HG03354 (cell line): ENCODE results near the gene FBXW10B.
A peak's percentile ranks its signal among the peaks of the same experiment; 100 is the strongest.
"Not testable (repeated sequence)": the region's sequence is repeated elsewhere in the genome, so short reads cannot be mapped to it uniquely, and the experiment has no call there.

Experiments
- ATAC-seq: cut with Tn5 transposase; IDR thresholded peaks from one replicate; pipeline ENCODE4 v1.9.1; 2021; ENCODE audit warnings: mild to moderate bottlenecking; ENCODE audit not compliant: unreplicated experiment, poor library complexity, severe bottlenecking

Gene FBXW10B, protein sequence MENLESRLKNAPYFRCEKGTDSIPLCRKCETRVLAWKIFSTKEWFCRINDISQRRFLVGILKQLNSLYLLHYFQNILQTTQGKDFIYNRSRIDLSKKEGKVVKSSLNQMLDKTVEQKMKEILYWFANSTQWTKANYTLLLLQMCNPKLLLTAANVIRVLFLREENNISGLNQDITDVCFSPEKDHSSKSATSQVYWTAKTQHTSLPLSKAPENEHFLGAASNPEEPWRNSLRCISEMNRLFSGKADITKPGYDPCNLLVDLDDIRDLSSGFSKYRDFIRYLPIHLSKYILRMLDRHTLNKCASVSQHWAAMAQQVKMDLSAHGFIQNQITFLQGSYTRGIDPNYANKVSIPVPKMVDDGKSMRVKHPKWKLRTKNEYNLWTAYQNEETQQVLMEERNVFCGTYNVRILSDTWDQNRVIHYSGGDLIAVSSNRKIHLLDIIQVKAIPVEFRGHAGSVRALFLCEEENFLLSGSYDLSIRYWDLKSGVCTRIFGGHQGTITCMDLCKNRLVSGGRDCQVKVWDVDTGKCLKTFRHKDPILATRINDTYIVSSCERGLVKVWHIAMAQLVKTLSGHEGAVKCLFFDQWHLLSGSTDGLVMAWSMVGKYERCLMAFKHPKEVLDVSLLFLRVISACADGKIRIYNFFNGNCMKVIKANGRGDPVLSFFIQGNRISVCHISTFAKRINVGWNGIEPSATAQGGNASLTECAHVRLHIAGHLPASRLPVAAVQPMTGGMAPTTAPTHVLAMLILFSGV

DNA sequence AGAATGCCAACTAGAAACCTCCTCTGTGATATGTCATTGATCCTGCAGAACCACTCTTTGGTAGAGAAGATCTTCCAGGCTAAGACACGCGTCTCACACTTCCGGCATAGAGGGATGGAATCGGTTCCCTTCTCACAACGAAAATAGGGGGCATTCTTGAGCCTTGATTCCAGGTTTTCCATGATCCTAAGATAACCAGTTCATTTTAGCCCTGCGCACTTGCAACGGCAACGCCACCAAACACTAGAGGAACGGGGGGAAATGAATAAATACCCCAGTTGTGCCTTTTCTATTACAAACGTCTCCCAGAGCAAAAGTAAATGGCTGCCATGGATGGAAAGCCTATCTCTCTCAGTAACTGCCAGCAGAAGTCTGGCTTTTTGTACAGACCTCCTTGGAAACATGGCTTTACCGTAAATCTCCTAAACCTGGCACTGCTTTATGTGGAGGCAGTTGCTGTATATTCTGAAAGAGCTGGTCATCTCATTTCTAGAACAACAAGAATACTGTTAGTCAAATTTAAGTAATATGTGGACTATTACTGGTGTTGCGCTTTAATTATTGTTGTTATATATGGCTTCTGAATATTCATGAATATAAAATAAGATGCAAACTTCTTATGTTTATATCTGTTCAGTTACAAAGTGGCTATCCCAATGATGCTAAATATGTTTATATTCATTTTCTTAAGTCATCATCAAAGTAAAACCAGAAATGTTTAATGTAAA is at the start of gene FBXW10B:
TSS of gene FBXW10B (minus strand) at position 374 of the 728 bp plus-strand sequence. CDS start at position 182, 192 bp downstream.
- not testable (repeated sequence) for ATAC-seq

DNA sequence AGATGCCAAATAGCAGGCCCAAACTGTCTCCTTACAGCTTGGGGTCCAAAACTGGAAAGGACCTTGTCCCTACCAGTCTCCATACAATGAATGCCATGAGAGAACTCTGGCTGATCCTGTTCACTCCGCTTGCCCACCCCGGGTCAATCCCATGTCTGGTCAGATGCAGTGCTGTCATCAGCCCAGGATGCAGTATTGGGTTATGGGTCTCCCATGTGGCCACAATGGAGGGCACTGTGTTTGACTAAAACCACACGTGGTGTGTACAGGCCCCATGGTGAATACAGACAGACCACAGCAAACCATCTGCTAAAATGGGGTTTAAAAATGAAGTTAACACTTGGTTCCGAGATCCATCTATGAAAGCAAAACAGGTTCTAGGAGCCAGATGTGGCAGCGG is 44.2 kb upstream of the FBXW10B start:
- no peak for ATAC-seq

DNA sequence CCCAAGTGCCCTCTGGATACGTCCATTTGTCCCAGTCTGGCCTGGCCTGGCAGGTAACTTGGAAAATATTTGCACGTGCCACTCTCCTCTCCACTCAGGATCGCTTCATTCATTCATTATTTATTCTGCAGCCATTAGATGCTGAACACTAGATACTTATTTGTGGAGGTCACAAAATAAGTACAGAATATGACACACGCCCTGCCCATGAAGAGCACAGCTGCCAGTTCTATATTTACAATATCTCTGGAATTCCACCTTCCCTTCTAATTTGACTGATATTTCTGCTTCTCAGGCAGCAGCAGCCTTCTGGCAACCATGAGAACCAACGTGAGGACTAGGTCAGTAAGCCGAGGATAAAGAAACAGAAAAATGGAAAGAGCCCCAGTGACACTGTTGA is 43.7 kb upstream of the FBXW10B start:
- no peak for ATAC-seq

DNA sequence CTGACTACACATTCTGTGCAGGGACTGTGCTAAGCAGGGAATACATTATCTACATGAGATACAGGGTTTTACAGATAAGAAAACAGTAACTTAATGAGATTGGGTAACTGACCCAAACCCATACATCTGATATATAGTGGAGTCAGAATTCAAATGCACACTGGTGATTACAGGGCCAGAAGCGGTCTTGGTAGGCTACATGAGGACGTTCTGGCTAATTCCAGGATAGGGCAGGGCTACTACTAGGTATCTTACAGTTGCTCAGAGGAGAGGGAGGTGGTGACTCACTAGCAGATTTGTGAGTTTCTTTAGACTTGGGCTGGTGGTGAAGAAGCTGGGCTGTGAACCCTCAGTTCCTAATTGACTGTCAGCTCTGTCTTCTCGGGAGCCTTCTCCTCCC is 43.2 kb upstream of the FBXW10B start:
- no peak for ATAC-seq

DNA sequence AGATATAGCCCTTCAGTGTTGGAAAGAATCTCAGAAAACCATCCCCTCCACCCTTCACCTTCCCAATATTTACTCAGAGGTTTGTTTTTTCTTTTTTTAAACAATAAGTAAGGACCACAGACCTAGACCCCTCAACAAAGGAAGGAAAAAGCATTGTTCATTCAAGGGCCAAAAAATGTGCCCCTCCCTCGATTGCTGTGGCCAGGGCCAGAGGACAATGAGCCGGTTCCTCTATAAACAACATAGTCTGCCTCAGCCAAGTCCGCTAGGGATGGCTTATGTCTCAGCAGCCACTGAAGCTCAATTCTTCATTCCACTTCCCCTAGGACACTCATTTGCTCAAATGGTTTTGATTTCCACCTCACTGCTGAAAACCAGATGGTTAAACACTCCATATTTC is 40.6 kb upstream of the FBXW10B start:
- no peak for ATAC-seq

DNA sequence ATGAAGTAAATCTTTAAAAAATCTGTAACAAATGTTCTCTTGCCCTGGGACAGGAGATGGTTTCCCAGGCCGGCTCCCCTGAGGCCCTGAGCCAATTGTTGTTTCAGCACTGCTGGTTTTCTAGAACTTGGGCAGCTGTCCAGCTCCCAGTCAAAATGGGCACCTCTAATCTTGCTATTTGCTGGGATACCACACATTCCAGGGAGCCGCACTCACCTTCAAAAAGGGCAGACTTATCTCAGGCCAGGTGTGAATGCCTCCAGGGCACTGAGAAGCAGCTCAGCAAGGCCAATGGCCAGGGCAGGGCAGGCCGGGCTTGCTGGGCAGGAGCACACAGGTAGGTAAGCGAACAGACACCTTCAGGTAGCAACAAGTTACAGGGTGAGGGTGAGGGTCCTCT is 40.2 kb upstream of the FBXW10B start:
- ATAC-seq: no peak

DNA sequence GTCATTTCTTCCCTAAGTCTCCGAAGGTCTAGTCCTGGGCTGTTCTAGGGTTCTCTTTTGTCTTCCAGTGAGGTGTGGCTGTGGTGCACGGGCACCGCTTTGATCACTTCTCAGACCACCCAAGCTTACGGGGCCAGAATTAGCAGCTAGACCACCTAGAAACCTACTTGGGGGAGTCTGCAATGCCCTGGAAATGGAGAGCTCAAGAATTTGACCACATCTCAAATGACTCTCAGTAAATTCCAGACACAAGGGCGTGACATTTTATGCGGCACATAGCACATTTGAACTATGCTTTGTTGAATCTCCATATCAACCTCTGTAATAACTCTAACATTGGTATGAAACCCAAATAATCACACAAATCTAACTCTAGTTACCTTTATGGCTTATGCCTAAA is 39.7 kb upstream of the FBXW10B start:
- no peak for ATAC-seq

DNA sequence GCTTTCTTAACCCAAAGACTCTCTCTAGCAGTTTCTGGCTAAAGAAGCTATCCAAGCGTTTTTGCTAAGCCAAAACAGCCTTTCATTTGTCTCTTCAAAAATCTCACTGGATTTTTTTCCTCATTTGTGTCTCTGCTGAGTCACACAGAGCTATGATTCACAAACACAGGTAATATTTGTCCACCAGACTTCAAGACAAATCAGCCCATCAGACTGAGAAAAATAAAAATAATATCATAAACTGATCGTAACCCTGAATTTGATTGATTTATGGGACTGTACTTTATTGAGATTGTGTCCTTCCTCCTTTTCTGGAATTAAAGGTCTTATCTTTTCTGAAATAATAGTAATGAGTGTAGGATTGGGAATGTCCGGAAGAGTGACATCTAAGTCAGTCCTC is 38.8 kb upstream of the FBXW10B start:
- no peak for ATAC-seq

DNA sequence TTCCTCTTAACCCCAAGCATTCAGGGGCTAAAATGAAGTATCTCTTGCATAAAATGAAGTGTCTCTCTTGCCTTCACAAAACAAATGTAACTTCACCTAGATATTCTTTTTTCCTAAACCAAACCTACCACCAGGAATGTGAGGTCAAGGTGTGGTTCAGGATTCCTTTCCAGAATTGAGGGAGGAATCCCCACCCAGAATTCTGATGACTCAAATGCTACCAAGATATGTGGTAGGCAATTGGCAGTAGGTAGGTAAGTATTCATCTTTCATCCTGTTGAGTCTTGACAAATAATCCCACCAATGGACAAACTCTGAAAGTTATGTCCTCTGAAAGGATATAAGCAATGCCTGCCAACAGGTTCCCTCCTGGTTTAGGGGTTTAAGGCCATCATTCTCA is 38.4 kb upstream of the FBXW10B start:
- ATAC-seq: no peak

DNA sequence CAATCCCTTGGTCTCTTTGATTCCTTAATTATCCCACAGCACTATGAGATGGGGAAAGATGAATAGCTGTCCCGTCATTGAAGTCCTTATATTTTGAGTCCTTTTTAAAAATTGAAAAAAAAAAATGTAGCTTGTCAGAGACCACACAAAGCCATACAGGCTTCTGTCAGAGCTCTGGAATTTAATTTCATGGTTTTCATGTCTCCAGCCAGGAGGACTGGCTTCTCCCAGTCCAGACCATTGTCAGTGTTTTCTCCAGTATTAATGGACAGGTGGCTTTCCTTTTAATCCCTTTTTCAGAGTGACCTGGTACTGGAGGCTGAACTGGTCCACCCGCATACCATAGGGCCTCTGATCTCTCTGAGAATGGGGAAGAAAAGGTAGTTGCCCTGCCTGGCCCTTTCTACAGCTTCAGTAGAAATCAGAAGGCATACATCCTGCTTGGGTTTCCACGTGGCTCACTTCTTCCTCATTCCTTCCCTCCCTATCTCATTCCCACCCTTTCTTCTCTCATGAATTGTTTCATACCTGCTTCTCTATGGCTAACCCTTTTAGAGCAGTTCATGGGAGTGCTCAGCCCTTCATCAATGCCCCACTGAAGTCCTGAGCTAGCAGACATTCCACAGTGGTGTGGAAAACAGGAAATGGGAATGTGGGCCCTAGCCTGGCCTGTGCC is 35.5 kb upstream of the FBXW10B start:
- ATAC-seq: no peak

DNA sequence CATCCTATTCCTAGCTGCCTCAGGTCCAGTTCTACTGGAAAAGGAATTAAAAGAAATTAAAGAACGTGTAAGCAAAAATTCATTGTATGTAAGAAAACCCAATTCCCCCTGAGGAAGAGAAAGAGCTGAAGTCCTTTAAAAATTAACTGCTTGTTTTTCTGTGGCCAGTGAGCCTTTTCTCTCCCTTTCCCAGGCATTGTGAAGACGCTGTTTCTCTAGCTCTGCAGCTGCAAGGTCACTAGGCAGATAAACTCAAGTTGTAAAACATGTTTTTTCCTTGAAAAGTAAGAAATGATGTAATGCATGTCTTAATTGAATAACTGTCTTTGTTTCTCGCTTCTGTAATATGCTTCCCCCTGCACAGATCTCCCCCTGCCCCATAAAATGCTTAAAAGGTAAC is 34.9 kb upstream of the FBXW10B start:
- not testable (repeated sequence) for ATAC-seq

DNA sequence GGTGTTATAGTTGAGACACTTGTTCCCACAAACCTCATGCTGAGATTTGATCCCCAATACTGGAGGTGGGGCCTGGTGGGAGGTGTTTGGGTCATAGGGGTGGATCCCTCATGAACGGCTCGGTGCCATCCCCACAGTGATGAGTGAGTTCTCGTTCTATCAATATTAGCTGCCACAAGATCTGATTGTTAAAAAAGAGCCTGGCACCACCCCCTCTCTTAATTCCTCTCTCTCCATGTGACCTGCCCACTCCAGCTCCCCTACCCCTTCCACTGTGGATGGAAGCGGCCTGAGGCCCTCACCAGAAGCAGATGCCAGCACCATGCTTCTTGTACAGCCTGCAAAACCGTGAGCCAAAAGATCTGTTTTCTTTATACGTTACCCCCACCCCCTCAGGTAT is 33.5 kb upstream of the FBXW10B start:
- no peak for ATAC-seq

DNA sequence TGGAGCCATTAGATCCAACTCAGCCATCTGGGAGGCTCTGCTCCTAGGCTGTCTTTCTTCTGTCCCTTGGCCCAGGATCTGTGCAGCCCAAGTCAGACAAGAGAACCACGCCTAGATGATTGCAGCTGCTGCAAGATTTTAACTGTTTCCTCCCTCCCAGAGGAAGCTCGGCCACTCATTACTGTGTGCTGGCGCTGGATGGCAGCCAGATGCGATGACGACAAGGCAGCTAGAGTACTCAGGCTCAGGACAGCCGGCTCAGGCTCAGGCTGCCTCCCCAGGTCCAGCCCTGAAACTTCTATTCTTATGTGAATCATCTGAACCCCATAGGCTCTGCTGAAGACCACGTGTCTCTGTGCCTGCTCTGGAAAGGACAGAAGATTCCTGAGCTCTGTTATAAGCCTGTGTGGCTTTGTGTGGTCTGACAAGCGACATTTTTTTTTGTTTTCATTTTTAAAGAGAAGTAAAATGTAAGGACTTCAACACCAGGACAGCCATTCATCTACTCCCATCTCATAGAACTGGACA is 32.1 kb upstream of the FBXW10B start:
- peak; percentile 92 for ATAC-seq

DNA sequence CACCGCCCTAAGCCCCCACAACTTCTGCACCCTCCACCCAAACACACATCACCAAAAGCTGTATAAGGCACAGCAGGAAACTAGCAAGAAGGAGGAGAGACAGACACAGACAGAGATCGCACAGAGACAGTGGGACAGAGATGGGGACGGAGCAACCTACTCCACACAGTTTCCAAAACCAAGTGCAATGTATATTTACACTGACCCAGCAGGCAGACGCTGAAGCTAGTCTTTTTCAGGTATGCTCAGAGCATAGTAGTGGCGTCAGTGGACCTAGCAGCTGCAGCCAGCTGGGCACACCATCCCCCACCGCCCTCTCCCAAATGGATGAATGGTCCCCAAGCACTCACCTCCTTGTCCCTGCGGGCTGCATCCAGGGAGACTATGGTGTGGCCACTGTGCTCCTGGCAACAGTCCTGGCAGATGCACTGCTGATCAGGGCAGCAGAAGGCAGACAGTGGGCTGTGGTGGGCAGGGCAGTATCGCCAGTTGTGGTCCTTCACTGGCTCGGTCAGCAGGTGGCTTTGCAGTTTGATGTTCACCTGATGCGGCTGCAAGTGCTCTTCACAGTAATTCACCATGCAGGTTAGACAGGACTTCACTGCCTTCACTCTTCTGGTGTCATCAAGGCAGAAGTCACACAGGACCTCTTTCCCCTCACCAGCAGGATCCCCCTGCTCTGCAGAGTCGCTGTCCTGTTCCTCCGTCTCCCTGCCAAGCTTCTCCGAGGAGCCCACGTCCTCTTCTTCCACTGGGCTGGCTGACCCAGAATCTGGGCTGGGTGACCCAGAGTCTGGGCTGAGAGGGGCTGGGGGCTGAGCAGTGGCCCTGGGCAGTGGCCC is 31.5 kb upstream of the FBXW10B start:
- ATAC-seq: no peak

DNA sequence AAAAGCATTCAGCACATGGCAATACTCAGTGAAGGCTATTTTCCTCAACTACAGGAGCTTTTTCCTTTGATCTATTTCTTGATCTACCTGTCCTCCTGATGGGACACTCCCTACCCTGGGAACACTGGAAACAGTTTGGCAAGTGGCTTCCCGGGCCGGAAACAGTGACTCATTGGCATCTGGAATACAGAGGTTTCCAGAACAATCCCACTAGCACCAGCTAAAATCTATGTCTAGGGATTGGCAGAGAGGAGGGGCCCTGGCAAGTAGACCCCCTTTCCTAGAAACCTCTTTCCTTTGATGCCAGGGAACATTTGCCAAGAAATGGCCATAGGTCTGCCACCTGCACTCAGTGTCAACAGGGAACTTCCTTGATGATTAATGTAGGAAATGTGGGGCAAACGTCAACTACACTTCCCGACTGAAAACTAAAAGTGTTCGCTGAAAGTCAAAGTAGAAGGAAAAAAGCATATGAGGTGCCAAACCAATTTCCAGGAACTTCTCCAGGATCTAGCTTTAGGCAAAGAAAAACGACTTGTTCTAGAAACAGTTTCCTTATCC is 30.4 kb upstream of the FBXW10B start:
- no peak for ATAC-seq

DNA sequence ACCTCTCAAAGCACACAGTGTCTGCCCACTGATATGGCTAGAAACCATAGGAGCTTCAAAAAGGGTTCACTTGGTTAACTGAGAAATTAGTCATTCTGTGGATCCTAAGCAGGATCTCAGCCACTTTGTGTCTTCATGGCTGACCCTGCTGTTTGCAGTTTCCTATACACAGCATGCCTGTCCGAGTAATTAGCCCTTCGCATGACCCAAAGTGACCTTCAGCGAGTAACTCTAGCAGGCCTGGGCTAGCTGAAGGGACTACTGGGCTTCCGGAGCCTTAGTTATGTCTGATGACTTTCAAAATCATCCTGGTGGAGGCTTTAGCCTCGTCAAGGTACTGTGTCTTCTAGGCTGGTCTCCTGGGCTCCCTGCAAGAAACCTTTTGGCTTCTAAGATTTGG is 28.9 kb upstream of the FBXW10B start:
- no peak for ATAC-seq

DNA sequence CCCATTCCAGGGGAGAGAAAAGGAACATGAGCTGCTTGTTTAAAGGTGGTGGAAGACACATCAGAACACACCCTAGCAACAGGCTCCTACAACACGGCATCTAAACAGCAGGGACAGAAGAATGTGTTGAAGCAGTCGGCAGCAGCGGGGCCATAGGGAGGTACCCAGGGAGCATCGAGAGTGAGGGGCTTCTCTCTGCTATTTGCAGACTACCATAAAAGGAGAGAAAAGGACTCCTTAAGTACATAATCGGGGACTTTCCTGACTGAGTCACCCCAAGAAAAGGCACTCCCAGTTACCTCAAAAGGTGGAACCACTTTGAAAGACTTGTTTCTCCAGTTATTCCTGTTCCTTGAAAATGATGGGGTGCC is 26.4 kb upstream of the FBXW10B start:
- not testable (repeated sequence) for ATAC-seq

DNA sequence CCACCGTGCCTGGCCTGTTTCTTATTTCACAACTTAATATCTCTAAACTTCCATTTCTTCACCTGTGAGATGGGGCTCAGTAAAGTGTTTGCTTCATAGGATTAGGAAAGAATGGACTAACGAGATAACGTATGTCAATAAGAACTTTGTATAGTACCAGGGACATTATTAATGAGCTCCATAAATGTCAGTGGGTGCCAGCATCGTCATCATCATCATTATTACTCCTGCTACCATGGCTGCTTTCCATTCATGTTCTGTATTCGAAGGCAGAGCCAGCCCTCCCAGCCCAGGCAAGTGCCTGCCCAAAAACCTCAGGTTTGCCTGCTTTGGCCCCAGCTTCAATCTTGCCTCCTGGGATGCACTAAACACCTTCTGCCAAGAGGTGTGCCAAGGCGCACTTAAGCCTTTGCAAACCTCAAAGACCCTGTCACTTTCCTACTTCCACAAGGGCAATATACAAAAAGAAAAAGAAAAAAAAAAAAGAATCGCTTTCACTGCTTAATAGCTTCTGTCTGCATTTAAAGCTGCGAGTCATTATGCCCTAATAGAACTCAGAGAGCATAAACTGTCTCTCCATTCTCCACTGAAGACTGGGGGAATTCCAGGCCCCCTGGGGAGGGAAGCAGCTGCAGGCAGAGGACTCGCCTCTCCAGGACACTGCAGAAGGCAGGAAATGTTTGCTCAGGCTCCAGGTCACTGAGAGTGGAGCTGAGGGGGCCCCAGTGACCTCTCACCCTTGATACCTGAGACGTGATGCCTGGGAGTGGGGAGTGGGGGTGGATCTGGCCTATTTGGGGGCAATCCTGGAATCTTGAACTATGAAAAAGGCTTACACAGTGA is 25.8 kb upstream of the FBXW10B start:
- ATAC-seq: not testable (repeated sequence)
